Neural progenitor cell (in vitro differentiated cells): Measurements from ENCODE around the gene MAGEA2.
"Not testable (repeated sequence)": the region's sequence is repeated elsewhere in the genome, so short reads cannot be mapped to it uniquely, and the experiment has no call there.

Experiments used
- EZH2 ChIP-seq: fragments of 200-600 bp; sonication (generic); IDR thresholded peaks from 2 replicates; pipeline ENCODE4 v1.6.1; 2017; ENCODE audit warnings: antibody characterized with exemption, mild to moderate bottlenecking, moderate library complexity
- EZH2phosphoT487 ChIP-seq: fragments of 200-600 bp; sonication (generic); IDR thresholded peaks from 2 replicates; pipeline ENCODE4 v1.6.1; 2017; ENCODE audit warnings: antibody characterized with exemption
- TF ChIP-seq, protein P1 (sequence below): fragments of 200-600 bp; sonication (generic); IDR thresholded peaks from 2 replicates; pipeline ENCODE4 v1.5.1; 2017; ENCODE audit warnings: antibody characterized with exemption, mild to moderate bottlenecking

DNA sequence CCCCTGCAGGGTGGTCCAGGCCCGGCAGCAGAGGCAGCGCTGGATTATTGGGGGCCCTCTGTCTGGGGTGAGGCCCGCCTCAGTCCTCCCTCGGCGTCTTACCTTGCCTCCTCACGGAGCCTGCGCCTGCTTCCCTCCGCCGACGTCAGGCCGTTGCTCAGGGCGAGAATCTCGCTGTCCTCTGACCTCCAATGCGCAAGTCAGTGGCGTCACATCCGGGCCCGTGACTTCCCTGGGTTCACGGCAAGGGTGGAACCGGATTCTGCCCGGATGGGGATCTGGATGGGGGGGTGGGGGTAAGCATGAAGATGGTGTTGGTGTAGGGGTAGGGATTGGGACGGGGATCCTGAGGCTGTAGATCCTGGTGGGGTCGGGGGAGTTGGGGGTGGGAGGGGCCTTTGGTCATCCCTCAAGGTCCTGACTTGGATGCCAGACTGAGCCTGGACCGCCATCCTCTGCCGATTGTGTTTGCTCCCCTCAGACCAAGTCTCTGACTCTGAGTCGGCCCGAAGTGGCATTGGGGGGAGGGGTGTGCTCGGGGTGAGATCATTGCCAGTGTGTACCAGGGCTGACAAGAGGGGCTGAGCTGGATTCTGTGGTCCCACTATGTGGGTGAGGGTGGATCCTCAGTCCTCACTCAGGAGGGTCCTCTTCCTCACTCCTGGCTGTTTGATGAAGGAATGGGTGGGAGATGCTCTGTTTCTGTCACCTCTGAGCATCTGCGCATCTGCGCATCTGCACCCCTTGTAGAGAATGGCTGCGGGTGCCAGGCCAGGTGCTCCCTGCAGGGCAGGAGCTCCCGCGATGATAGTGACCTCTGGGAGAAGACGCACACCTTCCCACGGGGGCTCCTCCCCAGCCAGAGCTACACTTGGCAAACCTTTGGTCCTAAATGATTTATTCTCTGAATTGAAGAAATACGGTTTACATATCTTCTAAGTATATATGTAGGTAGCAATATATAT lies at the start of gene MAGEA2:
- not testable (repeated sequence) for TF ChIP-seq EZH2phosphoT487, EZH2
- TF ChIP-seq, protein P1, sequence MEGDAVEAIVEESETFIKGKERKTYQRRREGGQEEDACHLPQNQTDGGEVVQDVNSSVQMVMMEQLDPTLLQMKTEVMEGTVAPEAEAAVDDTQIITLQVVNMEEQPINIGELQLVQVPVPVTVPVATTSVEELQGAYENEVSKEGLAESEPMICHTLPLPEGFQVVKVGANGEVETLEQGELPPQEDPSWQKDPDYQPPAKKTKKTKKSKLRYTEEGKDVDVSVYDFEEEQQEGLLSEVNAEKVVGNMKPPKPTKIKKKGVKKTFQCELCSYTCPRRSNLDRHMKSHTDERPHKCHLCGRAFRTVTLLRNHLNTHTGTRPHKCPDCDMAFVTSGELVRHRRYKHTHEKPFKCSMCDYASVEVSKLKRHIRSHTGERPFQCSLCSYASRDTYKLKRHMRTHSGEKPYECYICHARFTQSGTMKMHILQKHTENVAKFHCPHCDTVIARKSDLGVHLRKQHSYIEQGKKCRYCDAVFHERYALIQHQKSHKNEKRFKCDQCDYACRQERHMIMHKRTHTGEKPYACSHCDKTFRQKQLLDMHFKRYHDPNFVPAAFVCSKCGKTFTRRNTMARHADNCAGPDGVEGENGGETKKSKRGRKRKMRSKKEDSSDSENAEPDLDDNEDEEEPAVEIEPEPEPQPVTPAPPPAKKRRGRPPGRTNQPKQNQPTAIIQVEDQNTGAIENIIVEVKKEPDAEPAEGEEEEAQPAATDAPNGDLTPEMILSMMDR, result not testable (repeated sequence)
